ENCODE results near the gene CDH16.
"Not testable (repeated sequence)": the region's sequence is repeated elsewhere in the genome, so short reads cannot be mapped to it uniquely, and the experiment has no call there.

DNA sequence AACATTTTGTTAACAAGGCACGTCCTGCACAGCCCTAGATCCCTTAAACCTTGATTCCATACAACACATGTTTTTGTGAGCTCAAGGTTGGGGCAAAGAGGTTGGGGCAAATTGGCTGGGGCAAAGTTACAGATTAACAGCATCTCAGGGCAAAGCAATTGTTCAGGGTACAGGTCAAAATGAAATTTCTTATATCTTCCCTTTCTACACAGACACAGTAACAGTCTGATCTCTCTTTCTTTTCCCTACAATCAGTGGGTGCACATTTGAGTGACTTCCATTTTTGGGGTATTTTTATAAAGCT is 37.4 kb upstream of the CDH16 start:
- TF ChIP-seq, protein P1, sequence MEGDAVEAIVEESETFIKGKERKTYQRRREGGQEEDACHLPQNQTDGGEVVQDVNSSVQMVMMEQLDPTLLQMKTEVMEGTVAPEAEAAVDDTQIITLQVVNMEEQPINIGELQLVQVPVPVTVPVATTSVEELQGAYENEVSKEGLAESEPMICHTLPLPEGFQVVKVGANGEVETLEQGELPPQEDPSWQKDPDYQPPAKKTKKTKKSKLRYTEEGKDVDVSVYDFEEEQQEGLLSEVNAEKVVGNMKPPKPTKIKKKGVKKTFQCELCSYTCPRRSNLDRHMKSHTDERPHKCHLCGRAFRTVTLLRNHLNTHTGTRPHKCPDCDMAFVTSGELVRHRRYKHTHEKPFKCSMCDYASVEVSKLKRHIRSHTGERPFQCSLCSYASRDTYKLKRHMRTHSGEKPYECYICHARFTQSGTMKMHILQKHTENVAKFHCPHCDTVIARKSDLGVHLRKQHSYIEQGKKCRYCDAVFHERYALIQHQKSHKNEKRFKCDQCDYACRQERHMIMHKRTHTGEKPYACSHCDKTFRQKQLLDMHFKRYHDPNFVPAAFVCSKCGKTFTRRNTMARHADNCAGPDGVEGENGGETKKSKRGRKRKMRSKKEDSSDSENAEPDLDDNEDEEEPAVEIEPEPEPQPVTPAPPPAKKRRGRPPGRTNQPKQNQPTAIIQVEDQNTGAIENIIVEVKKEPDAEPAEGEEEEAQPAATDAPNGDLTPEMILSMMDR (IDR thresholded peaks at IDR 0.05) = not testable (repeated sequence)
- TF ChIP-seq POLR2A (IDR thresholded peaks at IDR 0.05) = not testable (repeated sequence)

Data from sigmoid colon (tissue), 3 donors.